NCI-H146 treated with DMSO at 0.1 percent for 48 hours (cell line): ENCODE data around the gene CUX1.

ENCODE experiments used
- DNase-seq: peaks from one replicate; lab custom pipeline; 2025; ENCODE audit not compliant: unreplicated experiment; lab: John Stamatoyannopoulos, UW

CUX1 gene

GRCh38 chr7:102258073-102258748 lies 440.8 kb downstream of the CUX1 start:
- DNase-seq: no peak

GRCh38 chr7:102258749-102259107 lies 441.3 kb downstream of the CUX1 start:
- no peak for DNase-seq

DNA sequence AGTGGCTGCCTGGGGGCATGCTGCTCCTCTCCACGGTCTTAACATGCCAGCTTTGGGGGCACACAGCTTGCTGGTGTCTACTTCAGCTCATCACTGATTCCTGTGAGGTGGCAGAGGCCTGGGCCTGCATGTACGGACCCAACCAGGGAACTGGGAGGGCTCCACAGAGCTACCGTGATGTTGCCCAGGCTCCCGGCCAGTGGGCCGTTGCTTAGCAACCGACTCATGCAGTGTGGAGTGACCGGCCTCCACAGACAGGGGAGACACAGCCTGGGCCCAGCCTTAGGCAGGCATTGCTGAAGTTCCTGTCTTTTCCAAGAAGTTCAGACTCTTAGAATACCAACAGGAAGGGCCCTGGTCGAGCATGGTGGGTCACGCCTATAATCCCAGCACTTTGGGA lies 443.4 kb downstream of the CUX1 start:
- no peak for DNase-seq

- no peak for DNase-seq
Observed at GRCh38 chr7:102261451-102261850, 444.0 kb downstream of the CUX1 start.

GRCh38 chr7:102262546-102262945 lies 445.1 kb downstream of the CUX1 start:
- no peak for DNase-seq

- DNase-seq: no peak
Observed at GRCh38 chr7:102264367-102264891, 447.0 kb downstream of the CUX1 start.

- DNase-seq: no peak
Observed at GRCh38 chr7:102266541-102266940, 449.1 kb downstream of the CUX1 start.

DNA sequence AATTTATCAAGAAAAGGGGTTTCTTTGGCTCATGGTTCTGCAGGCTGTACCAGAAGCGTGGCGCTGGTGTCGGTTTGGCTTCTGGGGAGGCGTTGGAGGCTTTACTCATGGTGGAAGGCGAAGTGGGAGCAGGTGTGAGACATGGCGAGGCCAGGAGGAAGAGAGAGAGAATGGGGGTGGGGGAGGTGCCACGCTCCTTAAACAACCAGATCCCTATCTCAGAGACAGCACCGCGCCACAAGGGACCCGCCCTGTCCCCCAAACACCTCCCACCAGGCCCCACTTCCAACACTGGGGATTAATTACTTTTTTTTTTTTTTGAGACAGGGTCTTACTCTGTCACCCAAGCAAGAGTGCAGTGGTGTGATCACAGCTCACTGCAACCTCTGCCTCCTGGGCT lies 451.2 kb downstream of the CUX1 start:
- no peak for DNase-seq

- no peak for DNase-seq
Observed at GRCh38 chr7:102270178-102270887, 452.9 kb downstream of the CUX1 start.

DNA sequence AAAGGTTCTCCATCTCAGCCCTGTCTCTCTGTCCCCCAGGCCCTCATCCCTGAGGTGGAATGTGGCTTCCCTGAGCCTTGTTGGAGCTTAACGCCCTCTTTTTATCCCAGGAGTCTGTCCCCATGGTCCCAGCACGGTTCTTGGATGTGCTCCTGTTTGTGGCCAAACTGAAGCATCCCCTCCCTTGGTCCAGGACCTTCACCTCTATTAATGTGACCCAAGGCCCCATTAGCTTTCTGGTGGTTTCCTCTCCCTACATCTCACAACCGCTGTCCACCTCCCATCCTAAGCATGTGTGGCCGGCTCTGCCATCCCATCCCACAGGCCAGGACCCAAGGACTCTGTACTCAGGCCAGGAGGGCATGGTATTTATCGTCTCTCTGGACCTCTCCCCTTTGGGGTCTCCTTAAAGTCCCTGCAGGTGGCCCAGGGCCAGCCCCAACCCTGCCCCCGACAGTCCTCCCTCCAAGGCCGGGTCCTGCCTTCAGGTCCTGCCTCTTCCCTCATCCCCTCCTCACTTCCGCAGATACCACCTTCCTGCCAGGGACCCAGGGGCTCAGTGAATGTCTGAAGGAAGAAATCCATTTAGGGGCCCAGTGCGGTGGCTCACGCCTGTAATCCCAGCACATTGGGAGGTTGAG lies 453.9 kb downstream of the CUX1 start:
- DNase-seq: no peak

DNA sequence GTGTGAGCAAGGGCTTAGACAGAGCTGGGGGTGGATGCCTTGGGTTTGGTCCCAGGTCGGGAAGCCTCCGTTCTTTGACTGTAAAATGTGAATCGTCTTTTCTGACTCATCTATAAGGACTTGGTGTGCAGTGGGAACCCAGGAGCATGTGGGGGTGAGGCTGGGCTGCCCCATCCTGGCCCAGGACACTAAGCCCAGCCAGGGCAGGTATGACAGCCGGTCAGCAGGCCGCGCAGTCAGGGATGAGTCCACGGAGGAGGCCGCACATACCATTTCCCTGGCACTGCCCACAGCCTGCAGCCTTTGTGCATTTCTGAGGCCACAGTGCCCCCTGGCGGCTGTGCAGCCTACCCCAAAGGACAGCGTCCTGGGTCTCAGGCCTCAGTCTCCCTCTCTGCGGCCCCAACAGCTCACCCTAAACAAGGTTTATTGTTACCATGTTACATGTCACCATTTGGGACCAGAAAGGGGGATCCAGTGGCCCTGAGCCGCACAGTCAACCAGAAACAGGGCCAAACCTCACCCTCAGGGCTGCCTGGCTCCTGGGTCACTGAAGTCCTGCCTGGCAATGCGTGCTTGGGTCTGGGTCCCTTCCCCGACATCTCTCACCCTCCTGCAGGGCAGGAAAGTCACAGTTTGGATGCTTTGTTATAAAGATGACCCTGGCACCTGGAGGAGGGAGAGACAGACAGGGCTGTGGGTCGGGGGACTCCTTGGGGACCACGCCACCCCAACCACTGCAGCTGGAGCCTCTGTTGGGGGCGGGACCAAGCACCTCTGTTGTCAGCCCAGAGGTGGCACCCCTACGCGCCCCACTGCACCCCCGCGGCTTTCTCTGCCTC lies 454.9 kb downstream of the CUX1 start:
- DNase-seq: no peak

DNA sequence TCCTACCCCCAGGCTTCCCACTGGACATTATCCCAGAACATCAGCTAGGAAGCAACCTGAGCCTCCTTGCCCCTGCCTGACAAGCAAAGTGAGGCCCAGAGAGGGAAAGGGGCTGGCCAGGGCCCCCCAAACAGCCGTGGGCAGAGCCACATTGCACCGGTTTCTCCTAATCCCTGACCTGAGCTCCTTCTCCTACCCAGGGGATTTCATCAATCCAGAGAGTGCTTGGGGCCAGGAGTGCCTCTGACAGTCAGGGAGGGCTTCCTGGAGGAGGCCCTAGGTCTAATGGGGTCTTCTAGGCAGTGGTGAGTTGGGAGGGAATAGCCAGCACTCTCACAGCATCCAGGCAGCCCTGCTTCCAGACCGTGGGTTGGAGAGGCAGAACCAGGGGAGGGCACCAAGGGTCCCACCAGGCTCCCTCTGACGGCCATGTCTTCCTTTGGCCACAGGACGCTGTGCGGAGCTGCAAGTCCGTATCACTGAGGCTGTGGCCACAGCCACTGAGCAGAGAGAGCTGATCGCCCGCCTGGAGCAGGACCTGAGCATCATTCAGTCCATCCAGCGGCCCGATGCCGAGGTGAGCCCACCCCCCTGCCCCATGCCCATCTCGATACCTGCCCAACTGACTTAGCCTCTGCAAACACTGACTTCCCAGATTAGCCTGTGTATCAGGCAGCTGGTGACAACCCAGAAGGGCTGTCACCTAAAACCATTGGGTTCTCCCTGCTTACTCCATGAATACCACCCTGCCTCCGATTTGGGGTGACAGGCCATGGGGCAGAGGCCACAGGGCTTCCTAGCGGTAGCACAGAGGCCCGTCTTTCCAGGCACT lies 455.7 kb downstream of the CUX1 start:
- no peak for DNase-seq

DNA sequence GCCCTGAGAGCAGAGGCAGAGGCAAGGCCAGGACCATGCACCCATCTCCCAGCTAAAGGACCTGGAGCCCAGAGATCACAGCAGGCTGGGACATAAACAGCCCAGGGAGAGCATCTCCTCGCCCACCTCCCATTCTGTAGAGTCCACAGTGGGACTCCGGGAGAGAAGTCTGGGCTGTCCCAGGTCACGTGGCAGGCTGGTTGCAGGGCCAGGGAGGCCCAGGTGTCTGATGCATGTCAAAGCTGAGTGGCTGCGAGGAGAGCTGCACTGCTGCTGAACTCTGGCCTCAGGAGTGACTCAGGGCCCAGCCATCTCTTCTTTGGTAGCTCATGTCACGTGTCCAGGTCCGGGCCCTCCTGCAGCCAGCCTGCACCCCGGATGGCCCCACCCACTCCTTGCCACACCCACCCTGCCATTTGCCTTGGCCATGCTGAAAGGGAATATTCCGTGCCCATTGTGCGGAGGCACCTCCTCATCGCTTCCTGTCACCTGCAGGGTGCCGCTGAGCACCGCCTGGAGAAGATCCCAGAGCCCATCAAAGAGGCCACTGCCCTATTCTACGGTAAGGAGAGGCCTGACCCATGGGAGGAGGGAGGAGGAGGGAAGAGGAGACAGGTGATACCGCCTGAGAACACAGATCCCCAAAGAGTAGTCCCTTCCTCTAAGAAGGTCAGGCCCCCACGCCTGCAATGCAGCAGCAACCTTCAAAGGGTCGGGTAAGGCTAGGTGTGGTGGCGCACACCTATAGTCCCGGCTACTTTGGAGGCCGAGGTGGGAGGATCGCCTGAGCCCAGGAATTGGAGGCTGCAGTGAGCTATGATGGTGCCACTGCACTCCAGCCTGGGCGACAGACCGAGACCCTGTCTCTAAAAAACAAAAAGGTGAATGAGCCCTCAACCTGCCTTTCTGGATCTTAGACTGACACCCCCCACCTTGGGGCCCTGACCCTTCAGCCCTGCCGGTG lies 456.6 kb downstream of the CUX1 start:
- DNase-seq: no peak

GRCh38 chr7:102275123-102275703 lies 457.8 kb downstream of the CUX1 start:
- DNase-seq: no peak

DNA sequence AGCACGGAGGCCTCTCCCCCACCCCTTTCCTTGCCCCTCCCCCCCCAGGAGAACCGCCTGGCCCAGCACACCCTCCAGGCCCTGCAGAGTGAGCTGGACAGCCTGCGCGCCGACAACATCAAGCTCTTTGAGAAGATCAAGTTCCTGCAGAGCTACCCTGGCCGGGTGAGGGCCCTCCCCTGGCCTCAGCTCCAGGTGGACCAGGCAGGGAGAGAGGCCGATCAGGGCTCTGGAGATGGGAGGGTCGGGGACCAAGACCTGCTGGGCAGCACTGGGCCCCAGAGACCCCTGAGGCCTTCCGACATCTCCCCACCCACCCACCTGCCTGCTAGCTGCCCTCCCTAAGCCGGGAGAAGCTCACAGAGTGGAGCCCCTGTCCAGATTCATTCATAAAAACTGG lies 460.5 kb downstream of the CUX1 start:
- no peak for DNase-seq

- DNase-seq: peak; percentile 5
Observed at GRCh38 chr7:102279537-102280400, 462.3 kb downstream of the CUX1 start.

GRCh38 chr7:102280521-102280920 lies 463.1 kb downstream of the CUX1 start:
- no peak for DNase-seq

- no peak for DNase-seq
Observed at GRCh38 chr7:102281785-102282184, 464.4 kb downstream of the CUX1 start.
